Urothelium cell line (cell line): Measurements from ENCODE around the gene ARHGAP26.

Experiments used
- DNase-seq: peaks from one replicate; pipeline ENCODE4 v3.0.0; 2011; ENCODE audit warnings: low spot score, mixed read lengths
- FAIRE-seq: peaks from 2 replicates; lab custom pipeline; 2011; peaks lifted over from hg19 to GRCh38; lab: Jason Lieb, UNC

The ARHGAP26 gene

DNA sequence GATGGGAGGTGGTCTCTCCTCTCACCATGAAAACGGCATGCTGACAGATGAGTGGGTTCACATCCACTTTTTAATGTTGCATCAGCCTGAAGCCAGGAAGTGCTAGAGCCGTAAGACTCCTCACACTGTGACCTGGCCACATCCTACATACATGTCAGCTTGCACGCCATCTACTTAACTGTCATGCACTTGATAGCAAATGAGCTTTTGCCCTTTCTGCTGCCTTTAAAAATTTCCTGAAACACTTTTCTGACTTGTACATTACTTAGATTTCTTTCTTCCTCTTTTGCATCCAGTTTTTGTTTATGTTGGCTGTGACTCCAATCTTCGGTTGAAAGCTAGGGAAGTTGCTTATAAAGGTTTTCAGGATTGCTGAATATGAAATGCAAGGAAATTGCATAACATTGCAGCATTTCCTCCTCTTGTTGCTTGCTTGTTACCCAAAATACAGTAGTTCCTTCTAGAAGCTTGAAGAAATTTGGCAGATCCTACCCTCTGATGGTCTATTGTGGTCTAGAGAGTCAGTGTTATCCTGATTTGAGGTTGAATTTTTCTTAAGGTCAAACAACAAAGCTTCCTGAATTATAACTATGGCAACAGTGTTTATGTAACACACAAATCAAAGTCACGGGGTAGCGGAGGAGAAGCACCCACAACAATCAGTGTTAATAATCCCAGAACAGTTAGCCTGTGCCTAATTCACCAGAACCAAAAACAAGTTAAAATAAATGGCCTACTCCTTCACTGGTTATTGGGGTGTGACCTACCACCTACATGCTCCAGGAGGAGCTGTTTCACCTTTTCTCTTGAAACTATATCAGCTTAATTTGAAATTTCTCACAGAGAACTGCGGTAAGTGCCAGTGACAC lies 232.5 kb downstream of the ARHGAP26 start:
- FAIRE-seq (no peak), DNase-seq (no peak)

DNA sequence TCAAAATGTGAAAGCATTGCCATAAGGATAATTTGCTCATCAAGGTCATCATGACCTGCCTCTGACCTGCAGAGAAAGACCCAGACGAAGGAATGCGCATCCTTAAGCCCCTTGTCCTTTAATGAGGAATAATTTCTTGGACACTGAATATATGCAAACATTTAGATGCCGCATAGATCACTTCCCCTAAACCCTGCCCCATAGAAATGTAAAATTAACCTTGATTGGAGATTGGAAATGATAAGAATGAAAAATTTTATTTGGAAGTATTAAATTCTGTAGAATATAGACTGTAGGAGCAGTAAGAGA lies 233.1 kb downstream of the ARHGAP26 start:
- FAIRE-seq: no peak
- DNase-seq: no peak

DNA sequence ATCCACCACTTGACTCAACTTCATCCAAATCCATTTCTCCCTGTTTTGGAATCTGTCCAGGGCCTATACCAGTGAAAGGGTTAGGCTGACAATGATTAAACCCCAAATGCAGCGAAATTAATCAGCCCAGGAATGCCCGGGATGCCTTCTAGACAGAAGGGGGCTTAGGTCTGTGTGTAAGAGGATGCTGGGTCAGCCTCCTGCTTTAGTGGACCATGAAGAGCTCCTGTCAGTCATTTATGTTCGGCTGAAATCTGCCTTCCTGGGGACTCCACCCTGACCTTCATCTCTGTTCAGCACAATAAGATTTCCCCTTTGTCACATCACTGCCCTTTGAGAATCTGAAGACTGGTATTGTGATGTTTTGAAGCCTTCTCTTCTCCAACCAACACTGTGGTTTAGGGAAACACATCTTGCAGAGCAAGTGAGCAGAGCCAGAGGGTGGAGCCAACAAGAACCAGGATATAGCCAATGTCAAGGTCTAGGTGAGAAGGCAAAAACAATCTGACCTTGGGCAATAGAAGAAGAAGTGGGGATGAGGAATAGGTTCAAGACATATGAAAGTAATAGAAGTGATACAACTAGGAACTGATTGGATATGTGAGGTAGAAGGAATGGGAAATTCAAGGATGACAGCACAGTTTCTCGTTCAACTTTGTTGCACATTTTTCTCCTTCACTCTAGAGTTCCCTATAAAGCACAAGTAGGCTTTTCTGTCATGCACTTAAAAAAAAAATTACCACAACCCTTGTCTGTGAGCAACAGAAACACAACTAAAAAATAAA lies 234.4 kb downstream of the ARHGAP26 start:
- FAIRE-seq (no peak), DNase-seq (no peak)

DNA sequence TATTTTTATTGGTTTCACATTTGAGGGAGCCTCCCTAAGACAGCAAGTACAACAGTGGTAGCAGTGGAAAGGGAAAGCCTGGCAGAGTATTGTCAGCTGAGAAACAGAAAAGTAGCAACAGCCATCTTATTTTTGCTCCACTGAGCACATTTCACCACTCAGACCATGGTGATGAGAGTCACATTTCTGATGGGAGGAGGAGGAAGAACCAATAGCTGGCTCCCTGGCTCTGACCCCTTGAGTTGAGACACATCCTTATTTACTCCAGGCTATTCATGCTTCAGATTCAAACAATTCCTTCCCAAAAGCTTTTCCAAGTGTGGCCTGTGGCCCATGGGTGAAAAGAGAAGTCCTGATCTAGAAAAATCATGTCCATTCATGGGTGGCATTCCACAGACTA lies 236.3 kb downstream of the ARHGAP26 start:
- FAIRE-seq (no peak), DNase-seq (no peak)

DNA sequence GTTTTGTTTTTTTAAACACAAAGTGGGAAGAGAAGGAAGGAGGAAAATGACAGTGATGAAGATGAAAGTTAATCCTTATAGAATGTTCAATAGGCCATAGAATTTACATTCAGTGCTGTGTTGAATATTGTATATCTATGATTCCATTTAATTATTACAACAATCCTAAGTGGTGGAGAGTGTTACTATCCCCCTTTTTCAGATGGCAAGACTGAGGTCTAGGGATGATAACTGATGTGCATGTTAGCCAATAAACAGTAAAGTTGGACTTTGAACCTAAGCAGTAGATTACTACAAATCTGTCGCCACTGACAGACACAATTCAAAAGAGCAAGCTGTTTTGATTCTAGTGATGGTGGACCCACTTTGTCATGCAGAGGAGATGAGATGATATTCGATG lies 237.9 kb downstream of the ARHGAP26 start:
- FAIRE-seq: no peak
- DNase-seq: no peak

DNA sequence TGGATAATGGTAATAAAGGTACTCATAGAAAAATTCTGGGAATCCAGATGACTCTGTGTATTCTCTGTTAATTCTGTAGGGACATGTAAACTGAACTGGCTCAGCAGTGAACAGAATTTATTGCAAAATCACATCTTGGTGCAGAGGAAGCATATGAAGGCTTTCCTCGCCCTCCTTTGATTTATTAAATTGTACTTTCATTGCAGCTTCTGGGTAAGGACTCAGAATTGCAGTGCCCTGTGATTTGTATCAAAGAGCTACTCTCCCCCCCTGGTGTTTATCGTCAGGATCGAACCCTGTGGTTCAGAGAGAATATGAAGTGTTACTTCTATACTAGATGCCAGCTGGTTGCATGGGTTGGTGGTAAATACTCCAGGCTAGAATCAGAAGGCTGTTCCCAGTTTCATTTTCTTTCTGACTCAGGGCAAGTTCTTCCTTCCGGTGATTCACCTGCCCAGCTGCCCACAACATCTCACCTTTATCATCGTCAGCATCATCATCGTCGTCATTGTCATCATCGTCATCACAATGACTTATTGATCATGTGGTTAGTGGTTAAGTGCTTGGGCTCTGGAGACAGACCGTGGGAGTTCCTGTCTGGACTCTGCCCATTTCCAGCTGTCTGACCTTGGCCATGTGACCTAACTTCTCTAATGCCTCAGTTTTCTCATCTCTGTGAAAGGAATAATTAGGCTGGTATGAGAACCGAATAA lies 238.8 kb downstream of the ARHGAP26 start:
- DNase-seq: peak; percentile 74
- no peak for FAIRE-seq

DNA sequence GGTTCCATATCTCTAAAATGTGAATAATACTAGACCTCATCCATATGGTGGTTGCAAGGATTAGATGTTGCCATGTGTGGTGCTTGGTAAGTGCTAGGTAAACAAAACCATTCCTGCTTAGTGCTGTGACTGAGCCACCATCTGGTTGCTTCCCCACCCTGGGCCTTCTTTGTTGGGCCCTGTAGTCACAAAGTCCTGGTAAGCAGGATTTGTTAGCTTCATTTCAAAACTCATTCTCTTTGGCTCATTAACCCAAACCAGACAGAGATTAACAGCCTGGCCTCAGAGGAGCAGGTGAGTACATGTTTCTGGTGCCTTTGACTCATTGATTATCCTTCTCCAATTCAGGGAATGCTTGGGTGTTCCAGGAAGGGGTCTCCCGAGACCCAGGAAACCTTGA lies 240.2 kb downstream of the ARHGAP26 start:
- FAIRE-seq: no peak
- DNase-seq: no peak

DNA sequence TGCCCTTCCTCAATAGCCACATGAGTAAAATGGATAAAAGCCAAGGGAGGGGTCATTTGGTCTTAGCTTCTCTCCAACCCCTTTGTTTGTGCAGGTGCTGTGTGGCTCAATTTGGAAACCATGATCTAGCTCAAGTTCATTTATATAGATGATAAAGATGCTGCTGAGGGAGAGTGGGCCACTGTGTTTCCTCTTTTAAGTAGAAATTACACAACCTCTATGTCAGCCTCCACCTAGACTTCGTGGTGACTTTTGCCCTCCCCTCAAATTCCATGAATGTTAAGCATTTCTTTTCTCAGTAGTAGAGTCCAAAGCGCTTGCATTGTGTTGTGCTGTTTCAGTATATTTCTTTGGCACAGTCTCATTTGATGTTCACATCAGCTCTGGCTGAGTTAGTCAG lies 241.4 kb downstream of the ARHGAP26 start:
- peak; percentile 27 for DNase-seq
- FAIRE-seq: no peak

DNA sequence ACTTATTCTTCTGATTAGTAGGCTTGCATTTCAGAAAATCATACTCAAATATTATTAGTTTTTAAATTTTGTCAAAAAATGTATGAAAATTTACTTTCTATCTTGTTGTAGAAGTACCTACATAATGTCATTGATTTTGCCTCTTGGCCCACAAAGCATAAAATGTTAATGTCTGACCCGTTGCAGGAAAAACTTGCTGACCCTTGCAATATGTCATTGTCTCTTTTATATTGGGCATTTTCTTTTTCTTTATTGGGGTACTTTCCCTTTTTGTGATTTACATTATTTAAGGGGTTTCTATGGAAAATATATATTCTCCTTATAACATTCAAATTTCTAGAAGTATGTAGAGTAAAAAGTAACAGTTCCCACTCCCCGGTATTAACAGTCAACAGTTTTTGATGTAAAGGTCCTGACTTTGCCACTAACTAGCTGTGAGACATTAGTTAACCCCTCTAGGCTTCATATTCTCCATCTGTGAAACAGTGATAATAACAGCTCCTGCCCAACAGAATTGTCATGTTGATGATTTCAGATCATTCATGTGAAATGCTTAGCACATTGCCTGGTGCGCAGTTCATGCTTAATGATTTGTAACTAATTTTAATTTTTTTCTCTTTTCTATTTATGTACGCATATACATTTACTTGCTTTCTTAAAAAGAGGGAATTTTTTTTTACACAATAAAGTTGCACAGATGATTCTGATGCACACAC lies 243.2 kb downstream of the ARHGAP26 start:
- FAIRE-seq (no peak), DNase-seq (no peak)

DNA sequence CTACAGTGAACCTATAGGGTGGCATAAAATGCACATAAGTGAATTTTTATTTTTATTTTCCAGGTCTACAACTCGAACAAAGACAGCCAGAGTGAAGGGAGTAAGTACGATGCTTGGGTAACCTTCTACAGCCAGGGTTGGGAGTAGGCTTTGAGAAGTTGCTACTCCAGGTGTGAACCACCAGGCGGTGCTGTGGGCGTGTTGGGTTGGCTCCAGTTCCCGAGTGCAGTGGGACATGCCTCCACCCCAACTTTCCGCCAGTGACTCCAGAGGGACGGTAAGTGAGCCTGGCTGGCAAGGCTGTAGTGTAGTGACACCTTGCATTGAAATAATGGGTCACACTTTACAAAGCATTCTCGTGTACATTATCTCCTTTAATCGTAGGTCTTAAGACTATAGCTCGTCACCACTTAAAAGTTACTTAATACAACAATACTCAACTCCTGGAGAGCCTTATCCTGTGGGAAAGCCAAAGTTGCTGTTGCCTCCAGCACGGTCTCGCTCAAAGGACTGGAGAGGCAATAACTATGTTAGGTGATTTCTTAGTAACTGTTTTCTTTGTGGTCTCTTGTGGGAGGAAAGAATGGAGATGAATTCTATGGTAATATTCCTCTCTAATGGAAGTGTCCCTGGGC lies 244.0 kb downstream of the ARHGAP26 start:
- no peak for FAIRE-seq
- no peak for DNase-seq

DNA sequence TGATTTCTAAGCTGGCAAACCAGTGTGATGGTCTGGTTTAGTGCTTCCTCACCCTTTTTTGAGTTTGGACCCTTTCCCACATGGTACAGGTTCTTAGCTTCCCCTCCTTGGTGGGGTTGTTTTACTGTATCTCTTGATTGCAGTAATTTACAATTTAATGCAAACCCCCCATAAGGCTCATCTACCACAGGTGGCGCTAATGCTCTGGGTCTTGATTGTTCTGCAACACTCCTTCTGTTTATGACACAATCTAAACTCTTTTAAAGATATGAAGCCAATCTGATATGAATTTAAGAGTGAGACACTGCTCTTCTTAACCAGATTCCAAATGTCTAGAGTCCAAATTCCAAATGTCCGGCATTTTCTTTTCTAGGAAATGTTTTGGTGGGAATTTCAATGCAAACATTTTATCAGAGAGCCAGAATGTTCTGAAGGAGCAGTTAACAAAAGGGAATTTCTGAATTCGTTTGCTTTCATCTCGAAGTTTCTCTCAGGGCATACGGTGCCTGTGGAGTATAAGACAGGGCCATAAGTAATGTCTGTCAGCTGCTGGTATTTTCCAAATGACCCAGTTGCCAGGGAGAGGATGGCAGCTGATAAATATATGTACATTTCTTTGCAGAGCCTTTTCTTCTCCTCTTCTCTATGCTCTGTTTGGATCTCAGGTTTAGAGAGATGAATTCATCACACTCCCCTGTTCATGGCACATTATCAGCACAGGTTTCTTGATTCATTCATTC lies 246.8 kb downstream of the ARHGAP26 start:
- DNase-seq: no peak
- no peak for FAIRE-seq

DNA sequence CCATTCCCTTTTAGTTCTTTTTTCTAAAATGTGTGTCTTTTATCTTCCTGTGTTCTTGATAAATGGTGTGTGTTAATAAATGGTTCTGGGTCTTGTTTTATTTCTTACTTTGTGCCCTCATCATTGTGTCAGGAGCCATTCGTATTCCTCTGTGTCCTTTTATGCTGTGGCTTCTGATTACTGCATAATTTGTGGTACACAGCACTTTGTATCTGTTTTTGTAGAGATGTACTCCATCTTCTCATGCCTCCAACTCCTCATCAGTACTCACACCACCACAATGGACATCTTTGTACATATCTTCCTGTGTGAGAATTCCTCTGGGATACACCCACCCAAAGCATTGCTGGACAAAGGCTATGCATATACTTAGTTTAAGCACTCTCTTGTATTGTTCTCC lies 247.4 kb downstream of the ARHGAP26 start:
- FAIRE-seq (no peak), DNase-seq (no peak)

DNA sequence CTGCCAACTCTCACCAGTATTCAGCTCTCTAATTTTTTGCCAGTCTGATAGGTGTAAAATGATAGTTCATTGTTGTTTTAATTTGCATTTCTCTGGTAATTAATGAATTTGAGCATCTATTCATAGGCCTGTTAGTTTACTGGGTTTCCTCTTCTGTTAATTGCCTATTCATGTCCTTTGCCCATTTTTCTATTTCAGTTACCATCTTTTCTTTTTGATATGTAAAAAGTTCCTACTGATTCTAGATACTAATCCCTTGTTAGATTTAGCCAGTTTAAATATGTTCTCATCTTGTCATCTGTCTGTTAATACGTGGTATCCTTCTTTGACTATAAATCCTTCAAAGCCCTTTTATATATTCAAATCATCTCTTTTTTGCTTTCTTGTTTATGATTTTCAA lies 247.8 kb downstream of the ARHGAP26 start:
- FAIRE-seq (no peak), DNase-seq (no peak)

DNA sequence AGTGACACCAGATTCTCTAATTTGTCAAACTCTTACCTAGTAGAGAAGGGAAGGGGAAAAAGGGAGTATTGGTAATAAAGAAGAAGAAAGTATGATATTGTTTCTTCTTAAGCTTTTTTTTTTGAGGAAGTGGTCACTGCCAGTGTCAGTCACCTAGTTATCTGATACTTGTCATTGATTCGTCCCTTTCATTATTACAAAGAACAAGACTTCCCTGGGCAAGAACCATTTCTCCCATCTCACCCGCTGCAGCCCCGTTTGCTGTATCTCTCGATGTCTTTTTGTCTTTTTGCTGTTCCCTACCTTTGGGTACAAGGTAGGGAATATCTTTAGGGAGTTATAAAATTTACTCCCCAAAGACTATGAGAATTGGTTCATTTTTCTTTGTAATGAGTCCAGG lies 249.0 kb downstream of the ARHGAP26 start:
- no peak for FAIRE-seq
- no peak for DNase-seq

DNA sequence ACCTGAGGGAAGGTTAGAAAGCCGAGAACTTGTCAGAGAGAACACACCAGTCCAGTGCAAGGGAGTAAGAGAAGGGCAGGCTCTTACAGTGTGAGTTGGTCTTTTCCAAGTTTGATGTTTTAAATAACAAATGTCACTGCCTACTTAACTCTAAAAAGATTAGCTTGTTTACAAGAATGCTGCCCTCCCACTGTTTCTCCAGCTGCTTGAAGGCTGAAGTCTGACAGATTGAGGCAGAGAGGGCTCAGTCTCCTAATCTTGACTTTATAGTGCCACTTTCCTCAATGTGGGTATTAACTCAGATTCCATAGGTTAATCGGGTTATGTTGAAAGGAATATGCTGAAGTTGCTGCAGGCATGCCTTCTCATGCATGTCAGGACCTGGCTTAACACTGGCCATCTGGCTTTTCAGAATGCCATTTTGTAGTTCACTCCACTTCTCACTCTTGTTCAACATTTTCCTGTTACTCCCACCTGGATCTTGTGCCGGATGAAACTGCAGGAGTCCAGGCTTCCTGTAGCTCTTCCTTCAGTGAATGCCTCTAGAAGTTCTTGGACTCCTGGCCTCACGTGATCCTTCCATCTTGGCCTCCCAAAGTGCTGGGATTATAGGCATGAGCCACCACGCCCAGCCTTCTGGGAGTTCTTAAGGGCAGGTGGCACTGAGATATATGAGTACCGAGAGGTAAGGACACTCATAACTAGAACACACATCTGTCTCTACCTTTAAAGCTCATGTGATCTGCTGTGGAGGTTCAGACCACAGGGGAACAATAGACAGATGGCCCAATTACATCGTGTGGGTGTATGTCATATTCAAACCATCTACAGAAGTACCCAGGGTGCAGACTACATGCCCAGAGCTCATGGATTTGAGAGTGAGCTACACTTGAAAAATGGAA lies 249.7 kb downstream of the ARHGAP26 start:
- no peak for DNase-seq
- FAIRE-seq: no peak

DNA sequence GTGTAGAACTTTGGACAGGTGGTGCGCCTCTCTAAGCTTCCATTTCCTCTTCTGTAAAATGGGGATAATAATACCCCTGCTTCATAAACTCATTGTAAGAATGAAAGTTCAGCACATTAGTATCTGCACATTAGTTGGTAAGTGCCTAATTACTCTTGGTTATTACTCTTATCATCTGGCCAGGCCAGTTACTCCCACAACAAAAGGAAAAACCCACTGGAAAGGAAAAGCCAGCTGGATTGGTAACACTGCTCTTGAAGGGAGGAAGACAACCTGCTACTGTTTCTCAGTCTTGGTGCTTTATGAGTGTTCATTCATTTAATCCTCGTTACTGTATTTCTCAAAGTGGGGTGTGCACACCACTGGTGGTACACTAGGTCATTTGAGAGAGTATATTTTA lies 251.4 kb downstream of the ARHGAP26 start:
- no peak for FAIRE-seq
- DNase-seq: no peak

DNA sequence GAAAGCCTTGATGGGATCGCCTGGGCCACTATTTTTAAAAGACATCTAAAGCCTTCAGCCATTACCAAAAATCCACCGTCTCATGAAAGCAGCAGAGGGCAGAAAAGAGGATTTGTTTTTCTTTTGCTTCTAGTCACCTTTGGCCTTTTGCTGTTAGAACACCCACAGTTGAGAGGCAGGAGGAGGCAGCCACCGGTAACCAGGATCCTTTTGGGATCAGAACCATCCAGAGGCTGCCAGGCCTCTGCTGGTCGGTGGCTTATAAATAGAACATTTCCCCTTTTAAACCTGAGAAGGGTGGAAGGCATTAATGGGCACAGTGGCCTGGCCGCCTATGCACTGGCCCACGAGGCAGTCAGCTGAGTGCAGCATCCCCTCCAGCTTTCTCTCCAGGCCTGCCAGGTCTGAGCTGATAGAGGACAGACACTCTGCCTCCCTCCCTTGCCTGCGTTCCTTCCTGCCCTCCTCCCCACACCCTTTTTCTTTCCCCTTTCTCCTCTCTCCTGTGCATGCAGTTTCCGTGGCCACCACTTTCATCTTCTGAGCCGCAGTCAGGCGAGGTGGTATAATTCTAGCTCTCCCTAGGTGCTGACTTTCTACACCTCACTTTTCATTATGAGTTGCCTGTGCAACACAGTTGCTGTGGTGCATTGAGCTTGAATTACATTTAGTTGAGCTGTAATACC lies 253.4 kb downstream of the ARHGAP26 start:
- no peak for DNase-seq

DNA sequence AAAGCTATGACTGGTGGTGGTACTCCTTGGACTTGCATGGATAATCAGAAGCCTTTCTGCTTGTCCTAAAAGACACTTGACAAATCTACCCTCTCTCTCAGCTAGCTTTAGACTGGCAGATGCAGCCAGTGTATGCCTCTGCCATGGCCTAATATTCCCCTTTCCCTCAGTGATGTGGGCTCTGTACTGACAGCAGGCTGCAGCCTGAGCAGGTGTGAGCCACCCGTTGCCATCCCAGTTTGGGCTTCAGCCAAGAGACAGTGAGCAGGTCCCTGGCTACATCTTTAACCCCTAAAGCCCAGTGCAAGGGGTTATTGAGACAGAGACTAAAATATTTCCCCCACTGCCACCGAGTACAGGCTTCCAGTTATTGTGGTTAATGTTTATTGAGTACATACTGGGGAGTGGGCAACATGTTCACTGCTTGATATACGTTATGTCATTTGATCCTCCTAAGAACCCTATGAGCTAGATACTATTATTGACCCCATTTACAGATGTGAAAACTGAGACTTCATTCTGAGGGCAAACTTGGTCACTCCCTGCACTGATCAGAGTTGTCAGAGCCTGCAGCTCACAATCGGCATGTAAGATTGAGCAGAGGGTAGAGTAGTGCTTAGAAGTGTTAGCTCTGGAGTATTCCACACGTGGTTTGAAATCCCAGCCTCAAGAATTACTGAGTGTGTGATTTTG lies 254.2 kb downstream of the ARHGAP26 start:
- FAIRE-seq: no peak

More for the DNA sequence above, 253.4 kb downstream of the ARHGAP26 start:
- FAIRE-seq: no peak

More for the DNA sequence above, 254.2 kb downstream of the ARHGAP26 start:
- no peak for DNase-seq
